ENCODE data around the gene SMIM9.

The SMIM9 gene

DNA sequence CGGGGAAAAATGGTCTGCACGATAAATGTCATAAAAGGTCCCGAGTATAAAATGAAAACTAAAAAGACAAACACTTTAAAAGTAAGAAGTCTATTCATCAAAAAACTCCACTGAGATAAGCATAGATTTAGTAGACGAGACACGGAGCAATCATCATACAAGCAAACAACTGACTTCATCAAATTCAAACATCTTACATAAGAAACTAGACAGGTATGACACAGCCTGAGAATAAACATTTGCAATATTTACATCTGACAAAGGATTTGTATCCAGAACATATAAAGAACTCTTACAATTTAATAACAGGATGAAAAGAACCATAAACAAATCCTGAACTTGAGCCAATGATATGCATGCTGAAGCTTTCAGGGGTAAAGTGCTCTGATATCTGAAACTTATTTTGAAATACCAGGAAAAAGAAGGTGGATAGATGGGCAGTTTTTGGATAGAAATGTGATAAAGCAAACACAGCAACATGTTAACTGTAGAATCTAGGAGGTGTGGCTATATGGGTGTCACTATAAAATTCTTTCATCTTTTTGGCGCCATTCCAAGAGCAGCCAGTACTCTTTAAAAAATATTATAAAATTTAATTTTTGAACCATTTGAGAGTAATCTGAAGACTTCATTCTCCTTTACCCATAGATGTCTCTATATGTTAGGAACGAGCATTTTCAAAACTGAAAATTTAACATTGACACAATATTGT lies 41.2 kb downstream of the SMIM9 start:
- Histone ChIP-seq H3K36me3 (replicated peaks; ENCODE audit: low read depth, low read length) (no peaks in the 10 kb centered on the region), H3K27me3 (ENCODE audit: low read depth, low read length) (no peaks in the 10 kb centered on the region), H2AFZ (ENCODE audit: low read depth, low read length) (no peak overlapping the region), H3K4me1 (ENCODE audit: low read length) (peaks cover 13% of the 10 kb centered on the region), H3K4me2 (ENCODE audit: low read length) (no peak overlapping the region), H3K9me3 (ENCODE audit: insufficient read depth, low read length) (no peaks in the 10 kb centered on the region), H4K20me1 (ENCODE audit: insufficient read depth, low read length) (no peaks in the 10 kb centered on the region), H3K27ac (ENCODE audit: low read length) (no peak overlapping the region), H3K4me3 (ENCODE audit: low read length) (no peak overlapping the region), H3K9ac (ENCODE audit: low read length) (no peak overlapping the region), H3K79me2 (ENCODE audit: low read length) (no peaks in the 10 kb centered on the region)
- no peak for TF ChIP-seq CTCF (IDR thresholded peaks at IDR 0.05; ENCODE audit: low read depth, low read length)

- Histone ChIP-seq H3K27ac (ENCODE audit: low read length) (no peak overlapping the region), H3K4me1 (ENCODE audit: low read length) (peaks cover 5% of the 10 kb centered on the region), H3K9ac (ENCODE audit: low read length) (no peak overlapping the region), H3K4me3 (ENCODE audit: low read length) (no peak overlapping the region), H3K27me3 (ENCODE audit: low read depth, low read length) (no peaks in the 10 kb centered on the region), H4K20me1 (ENCODE audit: insufficient read depth, low read length) (no peaks in the 10 kb centered on the region), H3K9me3 (ENCODE audit: insufficient read depth, low read length) (no peaks in the 10 kb centered on the region), H3K79me2 (ENCODE audit: low read length) (no peaks in the 10 kb centered on the region), H3K36me3 (replicated peaks; ENCODE audit: low read depth, low read length) (no peaks in the 10 kb centered on the region), H3K4me2 (ENCODE audit: low read length) (no peak overlapping the region), H2AFZ (ENCODE audit: low read depth, low read length) (no peak overlapping the region)
- no peak for TF ChIP-seq CTCF (IDR thresholded peaks at IDR 0.05; ENCODE audit: low read depth, low read length)
- no peak for TF ChIP-seq EZH2phosphoT487 (IDR thresholded peaks at IDR 0.05; ENCODE audit: low read depth)
Observed at GRCh38 chrX:154791939-154792338, 42.5 kb downstream of the SMIM9 start.

- Histone ChIP-seq H3K79me2 (ENCODE audit: low read length) (no peaks in the 10 kb centered on the region), H3K36me3 (replicated peaks; ENCODE audit: low read depth, low read length) (no peaks in the 10 kb centered on the region), H3K27ac (ENCODE audit: low read length) (no peak overlapping the region), H3K4me1 (ENCODE audit: low read length) (peaks cover under 1% of the 10 kb centered on the region; the same call in 1 of the 2 replicates), H4K20me1 (ENCODE audit: insufficient read depth, low read length) (no peaks in the 10 kb centered on the region), H3K4me2 (ENCODE audit: low read length) (no peak overlapping the region), H3K4me3 (ENCODE audit: low read length) (no peak overlapping the region), H3K9ac (ENCODE audit: low read length) (no peak overlapping the region), H3K27me3 (ENCODE audit: low read depth, low read length) (no peaks in the 10 kb centered on the region), H2AFZ (ENCODE audit: low read depth, low read length) (no peak overlapping the region), H3K9me3 (ENCODE audit: insufficient read depth, low read length) (no peaks in the 10 kb centered on the region)
- no peak for TF ChIP-seq CTCF (IDR thresholded peaks at IDR 0.05; ENCODE audit: low read depth, low read length)
- no peak for TF ChIP-seq EZH2phosphoT487 (IDR thresholded peaks at IDR 0.05; ENCODE audit: low read depth)
Observed at GRCh38 chrX:154791467-154791866, 43.0 kb downstream of the SMIM9 start.

GRCh38 chrX:154785716-154786115 lies 48.7 kb downstream of the SMIM9 start:
- Histone ChIP-seq H3K27me3 (ENCODE audit: low read depth, low read length) (no peaks in the 10 kb centered on the region), H3K4me2 (ENCODE audit: low read length) (no peak overlapping the region), H3K9ac (ENCODE audit: low read length) (no peak overlapping the region), H3K36me3 (replicated peaks; ENCODE audit: low read depth, low read length) (no peaks in the 10 kb centered on the region), H4K20me1 (ENCODE audit: insufficient read depth, low read length) (no peaks in the 10 kb centered on the region), H3K27ac (ENCODE audit: low read length) (no peak overlapping the region), H3K4me1 (ENCODE audit: low read length) (no peaks in the 10 kb centered on the region), H3K9me3 (ENCODE audit: insufficient read depth, low read length) (no peaks in the 10 kb centered on the region), H3K4me3 (ENCODE audit: low read length) (no peak overlapping the region), H3K79me2 (ENCODE audit: low read length) (no peaks in the 10 kb centered on the region), H2AFZ (ENCODE audit: low read depth, low read length) (no peak overlapping the region)
- TF ChIP-seq CTCF (IDR thresholded peaks at IDR 0.05; ENCODE audit: low read depth, low read length) (no peak), EZH2phosphoT487 (IDR thresholded peaks at IDR 0.05; ENCODE audit: low read depth) (no peak)
